Activated CD4-positive, alpha-beta T cell treated with anti-CD3 and anti-CD28 coated beads, Interleukin-10, Interleukin-2, amounts not matched to agents 100 ng/mL and 50 ng/mL, durations not matched to agents 16 hours and 8 hours (primary cell): ENCODE data around the gene METAP2.

Experiments
- DNase-seq: peaks from one replicate; pipeline ENCODE4 v3.0.0-alpha.2; 2020

METAP2 gene

GRCh38 chr12:95516757-95517156 lies 42.8 kb downstream of the METAP2 start:
- DNase-seq, result no peak

- no peak for DNase-seq
These were observed 43.3 kb downstream of the METAP2 start for GRCh38 chr12:95517246-95517645.

GRCh38 chr12:95518944-95519343 lies 45.0 kb downstream of the METAP2 start:
- no peak for DNase-seq

- DNase-seq, result no peak
These were observed 46.9 kb downstream of the METAP2 start for GRCh38 chr12:95520816-95521215.

- no peak for DNase-seq
These were observed 48.7 kb downstream of the METAP2 start for GRCh38 chr12:95522692-95523091.

GRCh38 chr12:95528431-95528830 lies 54.5 kb downstream of the METAP2 start:
- no peak for DNase-seq

GRCh38 chr12:95529693-95530225 lies 55.8 kb downstream of the METAP2 start:
- DNase-seq, result no peak

GRCh38 chr12:95532851-95533250 lies 58.9 kb downstream of the METAP2 start:
- no peak for DNase-seq

- no peak for DNase-seq
These were observed 60.0 kb downstream of the METAP2 start for GRCh38 chr12:95533985-95534384.

- no peak for DNase-seq
These were observed 64.1 kb downstream of the METAP2 start for GRCh38 chr12:95538006-95538405.

- DNase-seq, result no peak
These were observed 64.7 kb downstream of the METAP2 start for GRCh38 chr12:95538656-95539055.

- DNase-seq, result no peak
These were observed 67.5 kb downstream of the METAP2 start for GRCh38 chr12:95541436-95541835.

GRCh38 chr12:95543305-95543704 lies 69.4 kb downstream of the METAP2 start:
- DNase-seq, result no peak

GRCh38 chr12:95544756-95545155 lies 70.8 kb downstream of the METAP2 start:
- DNase-seq, result no peak

GRCh38 chr12:95545303-95545702 lies 71.4 kb downstream of the METAP2 start:
- no peak for DNase-seq

GRCh38 chr12:95545731-95546490 lies 72.0 kb downstream of the METAP2 start:
- no peak for DNase-seq

GRCh38 chr12:95546491-95546813 lies 72.5 kb downstream of the METAP2 start:
- no peak for DNase-seq

GRCh38 chr12:95547522-95548055 lies 73.6 kb downstream of the METAP2 start:
- no peak for DNase-seq

GRCh38 chr12:95548056-95548538 lies 74.1 kb downstream of the METAP2 start:
- peak; percentile 23 for DNase-seq

- peak; percentile 50 for DNase-seq
These were observed 74.8 kb downstream of the METAP2 start for GRCh38 chr12:95548539-95549391.

- no peak for DNase-seq
These were observed 75.6 kb downstream of the METAP2 start for GRCh38 chr12:95549392-95550084.

GRCh38 chr12:95551305-95551704 lies 77.4 kb downstream of the METAP2 start, which contains the start of gene USP44:
USP44 (minus strand) TSS chr12:95551476; CDS start chr12:95534256, 17,220 bp downstream.
- no peak for DNase-seq
